ENCODE data around the gene SEC14L5.

SEC14L5 gene

DNA sequence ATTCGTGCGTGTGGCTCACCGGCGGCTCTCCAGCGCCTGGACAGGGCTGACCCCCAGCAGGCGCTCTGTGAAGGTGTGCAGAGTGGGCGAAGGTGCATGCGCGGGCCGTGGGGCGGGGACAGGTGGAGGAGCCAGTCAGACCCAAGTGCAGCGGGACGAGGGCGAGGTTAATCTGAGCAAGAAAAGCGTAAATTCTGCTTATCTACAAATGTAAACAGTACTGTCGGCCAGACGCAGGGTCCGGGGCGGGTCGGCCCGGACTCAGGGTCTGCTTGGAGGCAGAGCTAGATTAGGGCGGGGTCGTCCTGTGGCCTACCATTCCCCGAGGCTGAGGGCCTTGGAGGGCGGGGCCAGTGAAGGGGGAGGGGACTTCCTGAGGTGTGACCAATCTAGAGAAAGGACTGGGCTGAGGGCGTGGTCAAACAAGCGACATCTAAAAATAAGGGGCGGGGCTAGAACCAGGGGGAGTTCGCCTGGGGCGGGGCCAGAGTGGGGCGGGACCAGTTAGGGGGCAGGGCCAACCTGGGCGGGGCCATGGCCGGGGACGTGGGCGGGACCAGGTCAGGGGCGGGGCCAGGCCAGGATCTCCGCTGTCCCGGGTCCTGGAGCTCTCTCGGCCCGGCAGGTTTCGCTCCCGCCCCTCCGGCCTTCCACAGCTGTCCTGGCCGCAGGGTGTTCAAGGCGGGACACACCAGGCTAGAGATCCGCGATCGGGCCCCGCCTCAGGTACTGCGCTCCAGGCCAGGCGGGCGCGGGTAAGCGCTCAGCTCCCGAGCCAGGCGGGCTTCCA lies at the start of gene SEC14L5:
Gene SEC14L5 (plus strand): TSS at position 611 of the 790 bp plus-strand sequence. CDS start 994 bp downstream, outside the sequence.
- peak in 55 of 56 donors; percentile 58 to 99 (median 95) for DNase-seq

DNA sequence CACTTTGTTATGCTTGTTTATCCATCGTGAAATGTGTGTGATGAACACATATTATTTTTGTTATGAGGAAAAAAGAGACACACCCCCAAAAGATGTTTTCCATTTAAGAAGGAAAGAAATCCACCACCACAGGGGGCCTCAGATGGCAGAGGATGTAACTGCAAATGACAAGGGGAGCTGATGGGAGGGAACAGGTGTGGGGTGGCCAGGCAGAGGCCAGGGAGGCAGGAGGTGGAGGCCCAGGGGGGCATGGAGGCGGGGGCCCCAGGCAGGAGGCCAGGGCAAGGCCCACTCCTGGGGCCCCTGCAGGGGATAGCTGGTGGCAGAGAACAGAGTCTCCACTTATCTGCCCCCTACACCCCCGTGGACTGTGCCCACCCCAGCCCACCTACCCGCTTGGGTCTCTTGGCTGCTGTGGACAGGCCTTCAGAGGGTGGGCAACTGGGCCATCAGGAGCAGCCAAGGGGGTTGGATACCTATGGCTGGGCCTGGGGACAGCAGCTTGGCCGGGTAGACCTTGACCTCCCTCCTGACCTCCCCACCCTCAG lies 49.2 kb upstream of the SEC14L5 start:
- no peak for DNase-seq

DNA sequence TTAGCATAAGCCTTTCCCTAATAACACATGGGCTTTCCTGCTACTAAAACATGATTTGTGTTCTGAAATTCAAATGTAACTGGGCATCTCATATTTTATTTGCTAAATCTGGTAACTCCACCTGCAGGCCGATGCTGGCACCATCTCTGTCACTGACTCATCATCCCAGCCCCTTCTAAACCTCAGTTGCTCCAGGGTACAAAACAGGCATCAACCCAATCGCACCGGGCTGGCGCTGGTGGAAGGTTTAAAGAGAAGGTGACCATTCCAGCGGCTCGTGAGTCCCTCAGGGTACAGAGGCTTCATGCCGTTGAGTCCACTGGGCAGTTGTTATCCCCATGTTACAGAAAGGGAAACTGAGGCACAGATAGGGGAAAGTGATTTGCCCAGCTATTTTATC lies 48.3 kb upstream of the SEC14L5 start:
- DNase-seq = no peak

DNA sequence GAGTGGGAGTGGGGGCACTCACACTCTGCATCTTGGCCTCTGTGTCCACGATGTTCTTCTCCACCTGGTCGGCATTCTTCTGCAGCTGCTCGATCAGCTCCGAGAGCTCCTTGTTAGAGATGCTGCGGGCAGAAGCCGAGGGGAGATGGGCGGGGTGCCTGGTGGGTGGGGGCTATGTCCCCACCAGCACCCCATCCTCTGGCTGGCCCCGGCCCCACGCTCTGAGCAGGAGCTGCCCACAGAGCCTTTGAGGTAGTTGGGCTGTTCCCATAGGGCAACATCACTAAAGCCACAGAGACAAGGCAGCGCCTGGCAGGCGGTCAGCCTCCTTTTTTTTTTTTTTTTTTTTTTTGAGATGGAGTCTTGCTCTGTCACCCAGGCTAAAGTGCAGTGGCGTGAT lies 47.3 kb upstream of the SEC14L5 start:
- no peak for DNase-seq

DNA sequence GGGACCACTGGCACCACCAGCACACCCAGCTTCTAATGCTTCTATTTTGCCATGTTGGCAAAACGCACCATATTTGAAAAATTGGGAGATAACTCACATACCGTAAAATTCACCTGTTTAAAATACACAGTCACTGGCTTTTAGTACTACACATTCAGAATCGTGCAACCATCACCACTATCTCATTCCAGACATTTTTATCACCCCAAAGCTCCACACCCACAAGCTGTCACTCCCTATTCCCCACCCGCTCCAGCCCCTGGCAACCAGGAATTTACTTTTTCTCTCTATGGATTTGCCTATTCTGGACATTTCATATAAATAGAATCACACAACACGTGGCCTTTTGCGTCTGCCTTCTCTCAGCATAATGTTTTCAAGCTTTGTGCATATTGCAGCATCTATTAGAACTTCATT lies 46.2 kb upstream of the SEC14L5 start:
- no peak for DNase-seq

DNA sequence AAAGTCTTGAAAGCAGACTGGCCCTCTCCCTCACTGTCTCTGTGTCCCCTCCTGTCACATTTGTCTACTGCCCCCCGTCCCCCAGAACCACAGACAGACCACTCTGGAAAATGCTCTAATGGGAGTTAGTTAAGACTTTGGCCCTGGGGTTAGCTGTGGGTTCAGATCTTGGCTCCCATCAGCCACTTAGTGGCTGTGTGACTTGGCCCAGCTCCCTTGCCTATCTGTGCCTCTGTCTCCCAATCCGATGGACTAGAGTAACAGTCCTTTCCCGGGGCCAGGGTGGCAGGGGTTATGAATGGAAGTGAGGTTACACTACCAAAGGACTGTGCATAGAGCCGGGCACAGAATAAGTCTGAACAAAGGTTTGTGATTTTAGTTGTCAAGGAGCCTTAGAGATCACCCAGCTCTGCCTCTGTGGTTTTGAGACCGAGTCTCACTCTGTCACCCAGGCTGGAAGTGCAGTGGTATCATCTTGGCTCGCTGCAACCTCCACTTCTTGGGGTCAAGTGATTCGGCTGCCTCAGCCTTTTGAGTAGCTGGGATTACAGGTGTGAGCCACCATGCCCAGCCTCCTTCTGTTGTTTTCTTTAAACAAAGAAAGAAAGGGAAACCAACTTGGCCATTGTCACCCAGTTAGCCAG lies 44.9 kb upstream of the SEC14L5 start:
- DNase-seq = no peak

DNA sequence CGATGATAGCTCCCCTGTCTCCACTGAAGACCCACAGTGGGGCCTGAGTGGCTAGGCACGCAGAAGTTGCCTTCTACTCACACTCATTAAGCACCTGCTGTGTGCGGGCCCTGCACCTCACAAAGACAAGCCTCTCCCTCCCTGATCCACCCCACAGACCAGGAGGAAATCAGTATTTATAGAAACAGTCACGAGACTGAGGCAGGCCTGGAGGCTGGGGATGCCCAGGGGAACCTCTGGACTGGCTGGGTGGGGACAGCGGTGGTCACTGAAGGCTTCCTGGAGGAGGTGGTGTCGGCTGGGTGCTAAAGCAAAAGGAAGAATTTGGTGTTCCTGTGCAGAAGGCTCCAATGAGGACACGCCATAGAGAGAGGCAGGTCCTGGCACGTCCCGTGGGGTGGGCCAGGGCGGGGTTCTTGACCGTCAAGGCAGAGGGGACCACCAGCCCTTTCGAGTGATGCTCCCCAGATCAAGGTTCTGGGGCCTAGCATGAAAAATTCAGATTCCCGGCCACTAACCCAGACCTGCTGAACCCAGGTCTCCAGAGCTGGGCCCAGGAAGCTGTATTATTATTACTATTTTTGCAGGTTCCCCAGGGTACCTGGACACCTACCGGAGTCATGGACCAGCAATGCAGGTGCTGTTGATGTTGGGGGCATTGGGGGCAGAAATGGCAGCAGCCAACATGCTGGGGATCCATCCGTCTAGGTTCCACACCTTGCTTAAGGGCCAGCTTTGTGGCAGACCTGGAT lies 44.2 kb upstream of the SEC14L5 start:
- DNase-seq = no peak

DNA sequence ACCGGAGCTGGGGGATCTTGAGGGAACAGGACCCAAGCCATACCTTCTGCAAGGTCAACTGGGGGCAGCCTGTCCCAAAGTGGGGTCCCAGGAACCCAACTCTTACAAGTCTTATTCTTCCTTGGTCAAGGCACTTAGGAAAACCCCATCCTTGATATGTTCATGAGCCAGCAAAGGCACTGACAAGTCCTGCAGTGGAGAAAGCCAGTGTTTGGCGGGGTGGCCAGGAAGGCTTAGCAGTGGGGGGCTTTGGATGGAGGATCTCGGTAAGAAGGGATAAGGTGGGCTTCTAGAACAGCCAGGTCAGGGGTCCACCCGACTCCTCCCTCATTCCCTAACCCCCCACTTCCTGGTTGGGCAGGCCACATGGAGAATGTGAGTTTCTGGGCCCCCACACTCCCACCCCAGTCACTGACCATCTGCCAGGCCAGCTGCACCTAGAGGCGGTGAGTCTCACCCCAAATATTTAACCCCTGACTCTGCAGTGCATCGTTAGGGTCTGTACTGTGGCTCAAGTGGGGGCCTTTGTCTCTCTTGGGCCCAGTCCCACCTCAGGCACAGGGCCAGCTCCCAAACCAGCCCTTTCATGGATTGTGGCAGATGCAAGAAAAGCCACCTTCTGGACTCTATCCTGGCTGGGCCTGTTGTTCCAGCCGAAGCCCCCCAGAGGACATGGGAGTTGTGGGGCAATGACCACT lies 43.5 kb upstream of the SEC14L5 start:
- no peak for DNase-seq

DNA sequence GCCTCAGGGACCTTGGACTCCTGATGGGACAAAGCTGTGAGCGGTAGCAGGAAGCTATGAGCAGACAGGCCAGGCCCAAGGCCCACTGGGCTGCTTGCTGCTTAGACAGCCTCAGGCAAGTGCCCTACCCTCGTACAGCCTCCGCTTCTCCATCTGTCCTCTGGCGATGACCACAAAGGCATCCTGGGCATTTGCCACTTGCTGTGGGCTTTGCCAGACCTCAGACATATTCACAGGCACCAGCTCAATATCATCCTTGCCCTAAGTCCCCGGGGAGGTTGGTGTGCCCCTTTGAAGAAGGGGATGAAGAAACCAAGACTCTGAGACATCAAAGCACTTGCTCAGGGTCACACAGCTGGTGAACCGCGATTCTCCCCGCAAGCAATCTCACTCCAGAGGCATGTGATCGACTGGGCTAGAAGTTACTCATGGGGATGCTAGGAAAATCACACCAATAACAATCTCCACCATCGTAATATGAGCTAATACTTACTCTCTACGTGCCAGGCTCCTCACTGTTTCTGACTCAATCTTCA lies 42.8 kb upstream of the SEC14L5 start:
- no peak for DNase-seq

DNA sequence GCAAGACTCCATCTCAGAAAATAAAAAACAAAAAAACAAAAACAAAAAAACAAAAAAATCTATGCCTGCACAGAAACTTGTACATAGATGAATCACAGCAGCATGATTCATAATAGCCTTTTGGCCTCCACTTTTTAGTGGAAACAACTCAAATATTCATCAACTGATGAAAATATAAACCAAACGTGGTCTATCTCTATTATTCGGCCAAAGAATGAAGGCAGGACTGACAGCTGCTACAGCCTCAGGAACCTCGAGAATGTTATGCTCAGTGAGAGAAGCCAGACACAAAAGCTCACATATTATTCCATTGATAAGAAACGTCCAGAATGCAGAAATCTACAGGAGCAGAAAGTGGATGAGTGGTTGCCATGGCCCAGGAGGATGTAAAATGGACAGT lies 41.0 kb upstream of the SEC14L5 start:
- no peak for DNase-seq

DNA sequence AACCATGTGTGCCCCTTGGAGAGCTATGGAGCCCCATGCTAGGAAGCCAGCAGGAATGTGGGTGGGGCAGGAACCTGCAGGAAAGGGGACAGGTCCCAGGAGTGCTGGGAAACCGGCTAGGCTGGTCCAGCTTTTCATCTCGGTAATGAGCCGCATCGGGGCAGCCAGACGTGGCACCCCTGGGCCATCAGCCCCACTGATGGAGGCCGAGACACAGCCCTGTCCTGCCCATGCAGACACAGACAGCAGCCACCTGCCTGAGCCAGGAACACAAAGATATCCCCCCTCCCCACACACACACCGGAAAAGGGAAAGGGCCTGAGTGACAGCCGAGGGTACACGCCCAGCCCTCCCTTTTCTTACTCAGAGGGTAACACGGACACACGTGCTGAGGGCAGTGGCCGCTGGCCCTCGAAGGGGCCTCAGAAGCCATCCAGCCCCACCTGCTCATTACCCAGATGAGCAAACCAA lies 39.3 kb upstream of the SEC14L5 start:
- no peak for DNase-seq

DNA sequence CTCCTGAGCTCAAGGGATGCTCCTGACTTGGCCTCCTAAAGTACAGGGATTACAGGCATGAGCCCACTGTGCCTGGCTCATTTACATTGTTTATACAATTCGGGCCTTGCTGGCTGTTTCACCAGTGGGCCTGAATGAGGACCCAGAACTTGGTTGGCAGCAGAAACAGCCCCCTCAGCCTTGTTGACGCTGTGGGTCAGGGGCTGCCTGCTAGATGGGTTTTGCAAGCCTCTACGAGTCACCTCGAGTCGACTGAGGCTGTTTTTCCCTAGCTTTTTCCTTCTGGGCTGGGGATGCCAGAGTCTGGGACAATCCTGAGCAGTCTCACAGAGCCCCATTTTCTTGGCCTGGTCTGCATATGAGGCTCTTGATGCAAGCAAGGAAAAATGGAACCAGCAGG lies 37.3 kb upstream of the SEC14L5 start:
- no peak for DNase-seq

DNA sequence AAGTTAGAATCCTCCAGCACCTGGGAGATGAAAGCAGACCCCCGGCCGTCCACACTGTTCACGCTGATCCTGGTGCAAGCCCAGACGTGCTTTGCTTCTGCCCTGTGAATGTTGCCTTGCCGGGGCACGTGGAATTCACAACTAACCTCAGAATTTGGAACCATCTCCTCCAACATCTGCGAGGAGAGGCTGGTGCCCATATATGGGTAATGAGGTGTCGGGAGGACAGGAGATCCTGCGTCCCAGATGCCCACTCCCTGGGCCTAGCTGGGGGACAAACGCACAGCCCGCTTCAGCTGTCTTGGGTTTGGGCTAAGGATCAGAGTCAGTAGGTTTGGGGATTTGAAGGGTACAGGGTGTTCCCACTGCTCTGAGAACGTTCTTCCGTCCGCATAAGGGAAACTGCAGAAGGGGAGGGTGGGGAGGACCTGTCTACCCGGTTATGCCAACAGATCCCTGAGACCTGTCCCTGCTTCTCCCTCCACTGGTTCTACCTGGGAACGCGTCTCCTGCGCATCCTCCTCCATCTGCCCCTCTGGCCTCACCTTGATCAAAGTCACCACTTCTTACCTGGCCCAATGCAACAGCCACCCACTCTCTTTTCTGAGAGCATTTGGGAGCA lies 35.3 kb upstream of the SEC14L5 start:
- DNase-seq = no peak

DNA sequence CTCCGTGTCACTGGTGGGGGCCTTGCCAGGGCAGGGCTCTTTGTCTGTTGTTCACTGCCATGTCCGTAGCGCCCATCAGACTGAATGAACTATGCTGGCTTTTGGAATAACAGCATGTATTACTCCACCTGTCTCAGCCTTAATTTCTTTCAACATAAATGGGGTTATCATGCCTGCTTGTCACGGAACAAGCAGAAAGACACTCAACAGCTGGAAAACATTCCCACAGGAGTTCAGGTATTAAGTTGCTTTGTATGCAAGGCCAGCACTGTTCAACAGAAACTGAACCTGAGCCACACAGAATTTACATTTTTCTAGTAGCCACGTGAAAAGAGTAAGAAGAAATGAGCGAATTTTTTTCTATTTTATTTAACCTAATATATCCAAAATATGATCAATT lies 34.3 kb upstream of the SEC14L5 start:
- no peak for DNase-seq

DNA sequence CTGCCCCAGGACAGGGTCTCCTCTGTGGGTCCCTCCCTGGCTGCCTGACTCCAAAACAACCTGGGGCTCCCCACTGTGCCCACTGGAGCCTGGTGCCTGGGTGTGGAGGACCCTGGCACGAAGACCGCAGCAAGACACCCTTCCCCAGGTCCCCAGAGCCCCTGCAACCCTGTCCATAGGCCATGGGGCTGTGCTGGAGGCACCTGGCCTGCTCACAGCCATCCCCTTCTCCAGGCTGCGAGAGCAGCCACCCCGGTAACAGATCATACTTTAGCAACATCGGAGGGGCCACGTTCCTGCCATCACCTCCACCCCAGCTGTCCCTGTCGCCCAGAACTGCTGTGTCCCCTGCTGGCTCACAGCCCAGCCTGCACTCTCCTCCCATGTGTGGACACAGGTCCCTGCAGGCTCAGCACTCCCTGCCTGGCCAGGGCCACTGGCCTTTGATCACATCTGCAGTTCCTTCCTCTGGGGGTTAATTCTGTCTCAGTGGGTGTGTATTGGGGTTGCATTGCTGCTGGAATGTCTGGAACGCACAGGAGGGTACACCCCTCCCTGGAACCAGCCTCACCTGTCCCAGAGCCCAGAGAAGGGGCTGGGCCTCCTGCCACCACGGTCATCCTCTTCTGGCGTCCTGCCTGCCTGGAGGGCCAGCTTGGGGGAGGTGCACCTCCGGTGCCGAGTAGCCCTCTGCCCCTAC lies 33.4 kb upstream of the SEC14L5 start:
- DNase-seq = no peak

DNA sequence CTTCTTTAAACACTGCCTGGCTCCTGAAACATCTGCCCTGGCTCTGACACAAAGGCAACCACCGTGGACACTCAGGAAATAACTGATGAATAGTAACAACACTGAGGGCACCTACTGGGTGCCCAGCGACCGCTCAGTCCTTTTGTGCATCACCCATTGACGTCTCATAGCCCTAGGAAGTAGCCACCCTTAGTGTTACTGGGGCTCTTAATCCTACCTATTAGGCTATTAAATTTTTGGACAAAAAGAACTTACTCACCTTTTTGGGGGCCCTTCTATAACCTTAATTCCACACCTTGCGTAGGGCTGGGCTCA lies 32.9 kb upstream of the SEC14L5 start:
- DNase-seq = no peak

DNA sequence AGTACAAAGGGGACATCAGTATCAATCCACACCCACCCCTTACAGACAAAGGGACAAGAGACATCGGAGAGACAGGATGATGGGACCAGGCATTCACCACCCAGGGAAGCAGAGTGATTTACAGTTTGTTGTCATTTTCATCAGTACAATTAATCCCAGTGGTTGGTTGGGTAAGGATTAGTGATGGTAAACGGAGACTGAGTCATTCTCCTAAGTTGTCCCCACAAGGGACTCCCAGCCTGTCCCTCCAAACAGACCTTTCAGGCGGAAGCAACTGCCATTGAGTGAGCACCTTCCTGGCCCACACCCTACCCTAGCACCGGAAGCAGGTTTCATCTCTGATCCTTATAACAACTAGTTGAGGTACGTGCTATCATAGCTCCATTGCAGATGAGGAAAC lies 32.3 kb upstream of the SEC14L5 start:
- no peak for DNase-seq

DNA sequence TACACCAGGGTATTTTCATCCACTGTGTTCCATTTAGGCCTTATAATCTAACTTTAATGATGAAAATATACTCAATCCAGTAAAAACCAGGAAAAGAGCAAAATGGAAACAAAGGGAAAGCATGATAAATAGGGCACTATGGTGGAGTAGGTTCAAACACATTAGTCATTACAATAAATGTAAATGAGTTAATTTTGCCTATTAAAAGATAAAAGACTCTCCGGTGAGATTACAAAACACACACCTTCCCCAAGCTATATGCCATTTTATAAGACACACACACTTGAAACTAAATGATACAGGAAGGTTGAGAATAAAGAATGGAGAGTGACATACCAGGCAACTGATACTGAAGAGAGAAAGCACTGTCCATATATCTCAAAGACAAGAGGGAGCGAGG lies 31.2 kb upstream of the SEC14L5 start:
- no peak for DNase-seq

DNA sequence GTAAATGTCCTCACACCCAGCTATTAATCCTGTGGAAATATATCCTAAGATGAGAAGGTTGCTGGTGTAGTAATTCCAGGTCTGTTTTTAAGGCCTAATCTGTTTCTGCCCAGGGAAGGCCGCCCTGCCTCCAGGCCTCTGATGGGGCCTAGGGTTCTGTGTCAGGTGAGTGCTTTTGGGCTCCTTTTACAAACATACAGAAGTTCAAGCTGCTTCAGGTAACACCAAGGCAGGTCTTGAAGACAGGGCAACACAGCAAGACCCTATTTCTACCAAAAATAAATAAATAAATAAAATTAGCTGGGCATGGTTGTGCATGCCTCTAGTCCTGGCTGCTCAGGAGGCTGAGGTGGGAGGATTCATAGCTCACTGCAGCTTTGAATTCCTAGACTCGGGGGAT lies 30.5 kb upstream of the SEC14L5 start:
- DNase-seq = no peak

DNA sequence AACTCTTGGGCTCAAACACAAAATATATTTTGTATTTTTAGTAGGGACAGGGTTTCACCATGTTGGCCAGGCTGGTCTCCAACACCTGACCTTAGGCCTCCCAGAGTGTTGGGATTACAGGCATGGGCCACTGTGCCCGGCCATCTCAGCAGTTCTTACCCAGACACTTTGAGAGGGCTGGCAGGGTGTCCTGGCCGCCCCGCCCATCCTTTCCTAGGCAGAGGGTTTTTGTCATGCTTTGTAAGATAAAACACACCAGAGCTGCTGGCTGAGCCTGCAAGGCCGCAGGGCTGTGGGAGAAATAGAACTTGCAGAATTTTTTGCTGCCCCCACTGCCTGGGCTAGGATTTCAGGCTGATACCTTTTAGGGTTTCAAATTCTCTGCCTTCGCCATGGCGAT lies 29.9 kb upstream of the SEC14L5 start:
- DNase-seq = no peak

All from amygdala (tissue), 56 donors.